Measurements from ENCODE around the gene RBFOX2. TPM values are rescaled to one million over a fixed set of nuclear protein-coding genes. Genes with fewer than 3 reads are reported as not detected.

Gene RBFOX2
- total and polyA plus RNA-seq, 4 donors, result 139 to 178 (median 153) TPM

Other genes starting within 250 kb of the RBFOX2 start
- gene APOL3, start 131.9 kb upstream of the RBFOX2 start, total RNA-seq, result 10 to 100 TPM in 1 of 2 donors, 1 to 10 TPM in 1; 5.5 to 15.1 TPM
- 1 to 10 TPM; 3.0 to 5.7 TPM for gene APOL3, start 131.9 kb upstream of the RBFOX2 start, polyA plus RNA-seq (ENCODE audit: insufficient read length in 2 of 2)
- 10 to 100 TPM; 10.8 to 28.5 TPM for gene APOL4, start 173.0 kb upstream of the RBFOX2 start, total RNA-seq
- 1 to 10 TPM; 4.1 to 9.2 TPM for gene APOL4, start 173.0 kb upstream of the RBFOX2 start, polyA plus RNA-seq (ENCODE audit: insufficient read length in 2 of 2)
- gene APOL2, start 210.7 kb upstream of the RBFOX2 start, total RNA-seq, result 10 to 100 TPM; 32.9 to 37.8 TPM
- gene APOL2, start 210.7 kb upstream of the RBFOX2 start, polyA plus RNA-seq (ENCODE audit: insufficient read length in 2 of 2), result 10 to 100 TPM; 19.9 to 27.2 TPM
- gene APOL1, start 224.3 kb upstream of the RBFOX2 start, total RNA-seq, result 1 to 10 TPM; 5.3 to 5.7 TPM
- gene APOL1, start 224.3 kb upstream of the RBFOX2 start, polyA plus RNA-seq (ENCODE audit: insufficient read length in 2 of 2), result 1 to 10 TPM; 1.7 to 3.9 TPM